ENCODE data around the gene SMPD1.

The SMPD1 gene

DNA sequence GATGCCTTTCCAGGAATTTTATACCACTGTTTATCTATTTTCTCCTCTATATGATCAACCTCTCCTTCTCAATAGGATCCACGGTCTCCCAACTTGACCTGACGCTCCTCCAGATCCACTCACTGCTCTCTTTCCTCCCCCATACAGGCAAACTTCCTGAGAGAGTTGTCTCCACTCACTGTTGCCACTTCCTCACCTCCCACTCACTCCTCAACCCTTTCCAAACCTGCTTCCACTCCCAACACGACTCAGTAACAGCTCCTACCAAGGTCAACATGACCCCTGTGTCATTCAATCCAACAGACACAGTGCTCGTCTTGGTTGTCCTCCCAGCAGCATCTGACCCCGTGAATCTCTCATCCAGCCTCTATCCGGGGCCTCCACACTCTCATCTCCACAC is 25.5 kb downstream of the SMPD1 start:
- TF ChIP-seq, protein P1, sequence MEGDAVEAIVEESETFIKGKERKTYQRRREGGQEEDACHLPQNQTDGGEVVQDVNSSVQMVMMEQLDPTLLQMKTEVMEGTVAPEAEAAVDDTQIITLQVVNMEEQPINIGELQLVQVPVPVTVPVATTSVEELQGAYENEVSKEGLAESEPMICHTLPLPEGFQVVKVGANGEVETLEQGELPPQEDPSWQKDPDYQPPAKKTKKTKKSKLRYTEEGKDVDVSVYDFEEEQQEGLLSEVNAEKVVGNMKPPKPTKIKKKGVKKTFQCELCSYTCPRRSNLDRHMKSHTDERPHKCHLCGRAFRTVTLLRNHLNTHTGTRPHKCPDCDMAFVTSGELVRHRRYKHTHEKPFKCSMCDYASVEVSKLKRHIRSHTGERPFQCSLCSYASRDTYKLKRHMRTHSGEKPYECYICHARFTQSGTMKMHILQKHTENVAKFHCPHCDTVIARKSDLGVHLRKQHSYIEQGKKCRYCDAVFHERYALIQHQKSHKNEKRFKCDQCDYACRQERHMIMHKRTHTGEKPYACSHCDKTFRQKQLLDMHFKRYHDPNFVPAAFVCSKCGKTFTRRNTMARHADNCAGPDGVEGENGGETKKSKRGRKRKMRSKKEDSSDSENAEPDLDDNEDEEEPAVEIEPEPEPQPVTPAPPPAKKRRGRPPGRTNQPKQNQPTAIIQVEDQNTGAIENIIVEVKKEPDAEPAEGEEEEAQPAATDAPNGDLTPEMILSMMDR (IDR thresholded peaks at IDR 0.05; ENCODE audit: low read depth, low read length) = no peak
- no peak overlapping the region for H3K4me3 ChIP-seq (ENCODE audit: low read depth, low read length)

DNA sequence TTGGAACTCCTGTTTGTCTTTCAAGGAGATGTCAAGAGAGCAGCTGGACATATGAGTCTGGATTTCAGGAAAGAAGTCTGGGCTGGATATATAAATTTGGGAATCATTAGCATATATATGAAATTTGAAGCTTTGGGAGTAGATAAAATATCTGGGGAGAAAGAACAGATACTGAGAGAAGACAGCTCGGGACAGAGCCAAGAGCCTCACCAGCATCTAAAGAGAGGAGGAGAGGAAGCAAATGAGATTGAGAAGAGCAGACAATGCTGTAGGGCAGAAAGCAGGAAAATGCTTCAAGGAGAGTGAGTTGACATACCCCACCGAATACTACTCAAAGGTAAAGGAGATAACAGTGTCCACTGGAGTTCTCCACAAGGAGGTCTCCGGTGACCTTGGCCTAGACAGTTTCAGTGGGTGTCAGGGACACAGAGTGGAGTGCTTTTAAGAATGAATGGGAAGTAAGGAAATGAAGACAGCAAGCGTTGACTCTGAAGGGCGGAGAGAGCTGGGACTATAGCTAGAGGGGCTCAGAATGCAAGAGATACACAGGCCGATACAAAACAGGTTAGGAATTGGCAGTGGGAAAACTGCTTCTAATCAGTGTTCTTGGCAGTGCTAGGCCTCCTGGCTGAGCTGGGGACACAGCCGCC is 27.8 kb downstream of the SMPD1 start:
- TF ChIP-seq, protein P1 (IDR thresholded peaks at IDR 0.05; ENCODE audit: low read depth, low read length) = no peak
- peak overlapping the region; percentile 73 for H3K4me3 ChIP-seq (ENCODE audit: low read depth, low read length)

DNA sequence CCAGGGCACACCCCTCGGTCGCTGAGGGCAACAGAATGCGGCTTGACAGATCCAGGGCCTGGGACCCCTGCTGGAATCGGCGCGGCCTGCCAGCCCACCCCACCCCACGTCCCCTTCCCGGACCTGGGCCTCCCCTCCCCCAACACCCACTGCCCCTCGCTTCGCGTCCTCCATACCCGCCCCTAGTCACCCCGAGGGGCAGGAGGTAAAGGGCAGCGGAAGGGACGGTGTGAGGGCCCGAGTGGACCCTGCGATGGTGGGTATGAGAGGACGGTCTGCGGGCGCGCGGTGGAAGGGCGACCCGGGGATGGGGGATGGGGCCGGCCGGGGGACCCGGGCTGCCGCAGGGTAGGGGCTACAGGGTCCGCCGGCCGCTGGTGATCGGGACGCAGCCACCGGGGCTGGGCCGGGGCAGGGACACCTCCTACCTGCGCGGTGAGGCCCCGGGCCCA is 28.3 kb downstream of the SMPD1 start:
- H3K4me3 ChIP-seq (ENCODE audit: low read depth, low read length) = peak overlapping the region; percentile 73
- TF ChIP-seq, protein P1 (IDR thresholded peaks at IDR 0.05; ENCODE audit: low read depth, low read length) = no peak

DNA sequence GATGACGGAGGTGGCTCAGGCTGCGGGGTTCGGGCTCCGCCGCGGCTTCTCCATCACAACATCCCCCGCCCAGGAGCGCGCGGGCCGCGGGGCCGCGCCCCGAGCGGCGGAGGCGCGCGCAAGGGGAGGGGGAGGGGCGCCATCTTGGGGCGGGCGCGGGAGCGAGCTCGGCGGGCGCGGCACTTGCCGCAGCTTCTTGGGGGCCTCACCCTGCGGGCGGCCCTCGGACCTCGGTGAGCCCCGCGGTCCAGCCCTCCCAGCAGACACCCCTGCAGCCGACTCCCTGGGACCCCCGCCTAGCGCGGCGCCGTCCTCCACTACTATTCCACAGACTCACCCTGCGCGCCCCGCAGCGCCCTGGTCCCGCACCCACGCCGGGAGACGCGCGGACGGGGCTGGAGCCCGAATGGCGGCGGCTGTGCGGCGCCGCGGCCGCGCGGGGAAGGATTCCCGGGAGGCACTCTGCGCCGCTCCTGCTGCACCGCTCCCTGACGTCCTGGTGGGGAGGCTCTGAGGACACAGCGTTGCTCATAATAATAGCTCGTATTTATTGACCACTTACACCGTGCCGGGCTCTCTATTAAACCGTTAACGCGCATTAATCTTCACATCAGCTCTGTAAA is 28.8 kb downstream of the SMPD1 start, which contains the start of gene APBB1:
TSS of gene APBB1 (minus strand) at position 86 of the 623 bp plus-strand sequence. CDS start 7,747 bp downstream, outside the sequence.
- TF ChIP-seq, protein P1 (IDR thresholded peaks at IDR 0.05; ENCODE audit: low read depth, low read length) = no peak
- H3K4me3 ChIP-seq (ENCODE audit: low read depth, low read length) = peak within 1 kb of the TSS; percentile 73

DNA sequence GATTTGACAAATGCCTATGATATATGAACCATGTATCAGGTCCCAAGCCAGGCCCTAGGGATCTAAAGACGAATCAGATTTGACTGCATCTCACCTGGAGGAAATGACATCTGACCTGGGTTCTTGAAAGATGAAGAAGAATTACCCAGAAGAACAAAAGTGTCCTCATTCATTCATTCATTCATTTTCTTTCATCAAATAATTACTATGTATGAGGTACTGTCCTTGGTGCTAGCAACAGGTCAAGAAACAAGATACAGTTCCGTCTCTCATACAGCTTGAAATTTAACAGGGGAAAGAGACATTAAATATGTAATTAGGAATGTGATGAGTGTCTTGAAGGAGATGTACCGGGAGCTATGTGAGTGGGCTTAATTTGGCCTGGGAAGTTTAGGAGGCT is 30.4 kb downstream of the SMPD1 start:
- TF ChIP-seq, protein P1 (IDR thresholded peaks at IDR 0.05; ENCODE audit: low read depth, low read length) = no peak
- no peak overlapping the region for H3K4me3 ChIP-seq (ENCODE audit: low read depth, low read length)

DNA sequence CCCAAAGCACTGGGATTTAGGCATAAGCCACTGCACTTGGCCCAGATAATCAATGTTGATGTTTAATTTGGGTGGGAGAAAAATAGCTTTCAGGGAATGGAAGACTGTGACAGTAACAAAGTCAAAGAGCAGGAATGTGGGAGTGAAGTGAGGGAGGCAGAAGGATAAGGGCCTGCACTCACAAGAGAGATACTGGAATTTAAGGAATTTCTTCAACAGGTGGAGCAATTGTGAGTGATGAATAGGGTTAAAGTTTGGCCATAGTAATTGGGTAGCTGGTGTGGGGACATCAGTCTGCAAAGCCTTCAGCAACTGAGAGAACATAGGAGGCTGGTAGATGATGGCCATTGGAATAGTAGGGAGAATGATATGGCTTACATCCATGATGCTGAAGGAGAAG is 37.2 kb downstream of the SMPD1 start:
- TF ChIP-seq, protein P1 (IDR thresholded peaks at IDR 0.05; ENCODE audit: low read depth, low read length) = no peak

DNA sequence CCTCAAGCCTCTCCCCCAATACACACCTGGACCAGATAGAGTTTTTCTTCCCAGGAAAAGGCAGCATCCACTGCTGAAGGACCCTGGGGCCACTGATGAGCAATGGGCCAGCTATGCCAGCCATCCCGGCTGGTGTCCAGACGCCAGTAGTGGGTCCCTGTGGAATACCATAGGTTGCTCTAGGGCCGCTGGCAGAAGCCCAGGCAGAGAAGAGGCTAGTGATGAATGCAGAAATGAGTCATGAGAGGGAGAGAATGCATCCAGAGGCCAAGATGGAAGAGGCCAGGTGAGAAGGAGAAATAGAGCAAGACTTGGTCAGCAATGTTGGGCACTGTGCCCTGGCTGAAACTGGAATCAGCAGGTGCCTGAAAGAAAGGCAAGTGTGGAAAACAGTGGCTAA is 41.6 kb downstream of the SMPD1 start:
- H3K4me3 ChIP-seq (ENCODE audit: low read depth, low read length) = no peak overlapping the region
- TF ChIP-seq, protein P1 (IDR thresholded peaks at IDR 0.05; ENCODE audit: low read depth, low read length) = no peak

More for the DNA sequence above, 37.2 kb downstream of the SMPD1 start:
- no peak overlapping the region for H3K4me3 ChIP-seq (ENCODE audit: low read depth, low read length)
